HEK293T (cell line): ENCODE results near the gene PDIA3.

ENCODE experiments used
- ARNT ChIP-seq: fragments of 450-650 bp; IDR thresholded peaks from 2 replicates; pipeline ENCODE4 v1.6.1; 2017; ENCODE audit warnings: mild to moderate bottlenecking
- ELF4 ChIP-seq: fragments of 450-650 bp; IDR thresholded peaks from 2 replicates; pipeline ENCODE4 v1.6.1; 2017; ENCODE audit warnings: antibody characterized with exemption
- FOXM1 ChIP-seq: fragments of 450-650 bp; IDR thresholded peaks from 2 replicates; pipeline ENCODE4 v1.6.1; 2017; ENCODE audit warnings: mild to moderate bottlenecking, borderline replicate concordance
- LEF1 ChIP-seq: fragments of 450-650 bp; IDR thresholded peaks from 2 replicates; pipeline ENCODE4 v1.6.1; 2017; ENCODE audit warnings: mild to moderate bottlenecking, borderline replicate concordance
- SP1 ChIP-seq: fragments of 450-650 bp; IDR thresholded peaks from 2 replicates; pipeline ENCODE4 v1.6.1; 2017
- SUZ12 ChIP-seq: fragments of 450-650 bp; IDR thresholded peaks from 2 replicates; pipeline ENCODE4 v1.6.1; 2016; ENCODE audit warnings: mild to moderate bottlenecking
- TF ChIP-seq, protein P1 (sequence below): fragments of 450-650 bp; IDR thresholded peaks from 2 replicates; pipeline ENCODE4 v1.6.1; 2016

DNA sequence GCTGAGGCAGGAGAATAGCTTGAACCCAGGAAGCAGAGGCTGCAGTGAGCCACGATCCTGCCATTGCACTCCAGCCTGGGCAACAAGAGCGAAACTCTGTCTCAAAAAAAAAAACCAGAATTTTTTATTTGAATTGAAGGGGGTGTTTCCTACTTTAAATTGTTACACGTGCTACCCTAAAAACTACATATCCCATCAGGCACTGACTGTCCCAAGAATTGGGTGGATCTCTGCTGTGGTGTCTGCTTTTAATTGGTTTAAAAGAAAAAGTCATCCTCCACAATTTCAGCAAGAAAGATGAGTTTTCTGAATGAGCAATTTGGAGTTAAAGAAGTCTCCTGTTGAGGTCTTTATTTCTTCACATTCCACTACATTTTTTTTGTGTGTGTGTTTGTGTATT is 2.1 kb downstream of the PDIA3 start:
- TF ChIP-seq, protein P1, sequence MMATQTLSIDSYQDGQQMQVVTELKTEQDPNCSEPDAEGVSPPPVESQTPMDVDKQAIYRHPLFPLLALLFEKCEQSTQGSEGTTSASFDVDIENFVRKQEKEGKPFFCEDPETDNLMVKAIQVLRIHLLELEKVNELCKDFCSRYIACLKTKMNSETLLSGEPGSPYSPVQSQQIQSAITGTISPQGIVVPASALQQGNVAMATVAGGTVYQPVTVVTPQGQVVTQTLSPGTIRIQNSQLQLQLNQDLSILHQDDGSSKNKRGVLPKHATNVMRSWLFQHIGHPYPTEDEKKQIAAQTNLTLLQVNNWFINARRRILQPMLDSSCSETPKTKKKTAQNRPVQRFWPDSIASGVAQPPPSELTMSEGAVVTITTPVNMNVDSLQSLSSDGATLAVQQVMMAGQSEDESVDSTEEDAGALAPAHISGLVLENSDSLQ: no peak
- TF ChIP-seq ARNT (no peak), ELF4 (no peak), LEF1 (no peak), SP1 (no peak), FOXM1 (no peak), SUZ12 (no peak)
